Measurements from ENCODE around the gene ABCA9.
"Not testable (repeated sequence)": the region's sequence is repeated elsewhere in the genome, so short reads cannot be mapped to it uniquely, and the experiment has no call there.

Gene ABCA9

GRCh38 chr17:68957944-68958343, 102.8 kb downstream of the ABCA9 start:
- no peak for TF ChIP-seq MYC (IDR thresholded peaks at IDR 0.05; ENCODE audit: low read depth, low read length)
- TF ChIP-seq MAX (IDR thresholded peaks at IDR 0.05; ENCODE audit: low read depth, low read length) = no peak
- TF ChIP-seq CTCF (IDR thresholded peaks at IDR 0.05; ENCODE audit: low read depth, low read length) = no peak
- no peak for TF ChIP-seq POLR2A (IDR thresholded peaks at IDR 0.05; ENCODE audit: extremely low read depth, insufficient read length)
- DNase-seq (ENCODE audit: low read depth) = no peak
- no peak overlapping the region for H3K4me3 ChIP-seq (ENCODE audit: low read depth, low read length)

GRCh38 chr17:68955181-68955841, 105.4 kb downstream of the ABCA9 start, which contains the start of gene ABCA8:
Gene ABCA8, minus strand, starts transcription at chr17:68955392. Its CDS starts 13,358 bp downstream, at chr17:68942034.
- no peak within 1 kb of the TSS for H3K4me3 ChIP-seq (ENCODE audit: low read depth, low read length)
- TF ChIP-seq MYC (IDR thresholded peaks at IDR 0.05; ENCODE audit: low read depth, low read length) = no peak
- no peak for TF ChIP-seq MAX (IDR thresholded peaks at IDR 0.05; ENCODE audit: low read depth, low read length)
- no peak for TF ChIP-seq CTCF (IDR thresholded peaks at IDR 0.05; ENCODE audit: low read depth, low read length)
- no peak for TF ChIP-seq POLR2A (IDR thresholded peaks at IDR 0.05; ENCODE audit: extremely low read depth, insufficient read length)

GRCh38 chr17:68954146-68954896, 106.4 kb downstream of the ABCA9 start:
- TF ChIP-seq CTCF (IDR thresholded peaks at IDR 0.05; ENCODE audit: low read depth, low read length) (no peak), POLR2A (IDR thresholded peaks at IDR 0.05; ENCODE audit: extremely low read depth, insufficient read length) (no peak), MYC (IDR thresholded peaks at IDR 0.05; ENCODE audit: low read depth, low read length) (no peak), MAX (IDR thresholded peaks at IDR 0.05; ENCODE audit: low read depth, low read length) (no peak)
- H3K4me3 ChIP-seq (ENCODE audit: low read depth, low read length) = no peak overlapping the region
- DNase-seq (ENCODE audit: low read depth) = no peak

More at GRCh38 chr17:68955181-68955841, 105.4 kb downstream of the ABCA9 start, which contains the start of gene ABCA8:
- DNase-seq (ENCODE audit: low read depth) = no peak

GRCh38 chr17:68953340-68953997, 107.3 kb downstream of the ABCA9 start:
- DNase-seq (ENCODE audit: low read depth) = no peak
- TF ChIP-seq POLR2A (IDR thresholded peaks at IDR 0.05; ENCODE audit: extremely low read depth, insufficient read length) (no peak), MYC (IDR thresholded peaks at IDR 0.05; ENCODE audit: low read depth, low read length) (no peak), MAX (IDR thresholded peaks at IDR 0.05; ENCODE audit: low read depth, low read length) (no peak), CTCF (IDR thresholded peaks at IDR 0.05; ENCODE audit: low read depth, low read length) (no peak)
- H3K4me3 ChIP-seq (ENCODE audit: low read depth, low read length) = no peak overlapping the region

GRCh38 chr17:68950725-68951124, 110.0 kb downstream of the ABCA9 start:
- no peak overlapping the region for H3K4me3 ChIP-seq (ENCODE audit: low read depth, low read length)
- TF ChIP-seq MAX (IDR thresholded peaks at IDR 0.05; ENCODE audit: low read depth, low read length) = no peak
- TF ChIP-seq CTCF (IDR thresholded peaks at IDR 0.05; ENCODE audit: low read depth, low read length) = no peak
- no peak for TF ChIP-seq POLR2A (IDR thresholded peaks at IDR 0.05; ENCODE audit: extremely low read depth, insufficient read length)
- no peak for TF ChIP-seq MYC (IDR thresholded peaks at IDR 0.05; ENCODE audit: low read depth, low read length)
- no peak for DNase-seq (ENCODE audit: low read depth)

- not testable (repeated sequence) for DNase-seq (ENCODE audit: low read depth); H3K4me3 ChIP-seq (ENCODE audit: low read depth, low read length)
Measured at GRCh38 chr17:68947868-68948267, 112.9 kb downstream of the ABCA9 start.

Data from NB4 (cell line).